HEK293 (cell line): ENCODE data around the gene PIP5KL1.

Experiments used
- OVOL3 ChIP-seq: fragments of 450-650 bp; formaldehyde crosslinking; IDR thresholded peaks from 2 replicates; pipeline ENCODE4 v1.5.1; 2016; ENCODE audit warnings: missing biosample characterization, missing genetic modification characterization
- ZNF239 ChIP-seq: fragments of 450-650 bp; formaldehyde crosslinking; IDR thresholded peaks from 2 replicates; pipeline ENCODE4 v1.5.1; 2016; ENCODE audit warnings: missing biosample characterization, missing genetic modification characterization
- ZNF24 ChIP-seq: fragments of 450-650 bp; formaldehyde crosslinking; IDR thresholded peaks from 2 replicates; pipeline ENCODE4 v1.5.1; 2016; ENCODE audit warnings: missing biosample characterization, missing genetic modification characterization
- ZNF248 ChIP-seq: fragments of 450-650 bp; formaldehyde crosslinking; IDR thresholded peaks from 2 replicates; pipeline ENCODE4 v1.5.1; 2017; ENCODE audit warnings: missing biosample characterization, missing genetic modification characterization
- ZNF423 ChIP-seq: fragments of 450-650 bp; formaldehyde crosslinking; IDR thresholded peaks from 2 replicates; pipeline ENCODE4 v1.5.1; 2016; ENCODE audit warnings: missing biosample characterization, missing genetic modification characterization
- ZNF560 ChIP-seq: fragments of 450-650 bp; formaldehyde crosslinking; IDR thresholded peaks from 2 replicates; pipeline ENCODE4 v1.5.1; 2017; ENCODE audit warnings: missing biosample characterization, missing genetic modification characterization, borderline replicate concordance
- ZNF792 ChIP-seq: fragments of 450-650 bp; formaldehyde crosslinking; IDR thresholded peaks from 2 replicates; pipeline ENCODE4 v1.5.1; 2016; ENCODE audit warnings: missing biosample characterization, missing genetic modification characterization
- TF ChIP-seq, protein P1 (sequence below): fragments of 450-650 bp; formaldehyde crosslinking; IDR thresholded peaks from 2 replicates; pipeline ENCODE4 v1.5.1; 2016; ENCODE audit warnings: missing biosample characterization, missing genetic modification characterization

DNA sequence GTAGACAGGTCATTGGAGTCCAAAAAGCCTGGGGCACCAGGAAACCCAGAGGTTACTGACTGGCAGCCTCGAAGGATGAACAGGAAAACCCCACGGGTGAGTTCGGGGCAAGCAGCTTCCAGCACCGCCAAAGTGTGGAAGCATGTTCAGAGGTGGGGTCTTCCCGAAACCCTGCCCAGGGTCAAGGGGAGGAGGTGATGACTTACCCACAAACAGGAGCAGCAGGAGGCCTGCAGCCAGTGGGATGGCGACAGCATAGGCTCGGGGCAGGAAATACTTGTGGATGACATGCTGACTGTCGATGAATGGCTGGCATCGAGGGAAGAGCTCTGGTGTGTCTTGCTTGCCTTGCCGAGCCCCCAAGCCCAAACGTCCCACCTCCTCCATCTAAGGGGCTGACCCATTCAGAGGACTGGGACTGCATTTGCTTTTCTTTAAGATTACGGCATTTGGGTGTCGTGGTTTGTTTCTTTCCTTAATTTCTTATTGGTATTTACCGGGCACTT, 5.8 kb upstream of the PIP5KL1 start:
- no peak for TF ChIP-seq ZNF248
- TF ChIP-seq OVOL3 (tag by site-specific recombination): no peak
- TF ChIP-seq, protein P1, sequence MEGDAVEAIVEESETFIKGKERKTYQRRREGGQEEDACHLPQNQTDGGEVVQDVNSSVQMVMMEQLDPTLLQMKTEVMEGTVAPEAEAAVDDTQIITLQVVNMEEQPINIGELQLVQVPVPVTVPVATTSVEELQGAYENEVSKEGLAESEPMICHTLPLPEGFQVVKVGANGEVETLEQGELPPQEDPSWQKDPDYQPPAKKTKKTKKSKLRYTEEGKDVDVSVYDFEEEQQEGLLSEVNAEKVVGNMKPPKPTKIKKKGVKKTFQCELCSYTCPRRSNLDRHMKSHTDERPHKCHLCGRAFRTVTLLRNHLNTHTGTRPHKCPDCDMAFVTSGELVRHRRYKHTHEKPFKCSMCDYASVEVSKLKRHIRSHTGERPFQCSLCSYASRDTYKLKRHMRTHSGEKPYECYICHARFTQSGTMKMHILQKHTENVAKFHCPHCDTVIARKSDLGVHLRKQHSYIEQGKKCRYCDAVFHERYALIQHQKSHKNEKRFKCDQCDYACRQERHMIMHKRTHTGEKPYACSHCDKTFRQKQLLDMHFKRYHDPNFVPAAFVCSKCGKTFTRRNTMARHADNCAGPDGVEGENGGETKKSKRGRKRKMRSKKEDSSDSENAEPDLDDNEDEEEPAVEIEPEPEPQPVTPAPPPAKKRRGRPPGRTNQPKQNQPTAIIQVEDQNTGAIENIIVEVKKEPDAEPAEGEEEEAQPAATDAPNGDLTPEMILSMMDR (tag by site-specific recombination): no peak
- TF ChIP-seq ZNF792 (tag by site-specific recombination): no peak
- no peak for TF ChIP-seq ZNF239
- no peak for TF ChIP-seq ZNF560 (tag by site-specific recombination)
- TF ChIP-seq ZNF24 (tag by site-specific recombination): no peak
- TF ChIP-seq ZNF423 (tag by site-specific recombination): no peak
